ENCODE data around the gene SPTLC3. TPM values are rescaled to one million over a fixed set of nuclear protein-coding genes. Genes with fewer than 3 reads are reported as not detected.

SPTLC3 gene
- polyA plus RNA-seq, 1 of the 3 experiments (the other 2 are of a cell fraction): 0.02 TPM

GRCh38 chr20:12970372-12970821 lies 38.4 kb upstream of the SPTLC3 start:
- H2AFZ ChIP-seq (ENCODE audit: low read depth): no peak overlapping the region

GRCh38 chr20:12975833-12976608 lies 32.8 kb upstream of the SPTLC3 start:
- H3K4me3 ChIP-seq (ENCODE audit: low read depth in 2 of 2, low read length in 1 of 2): no peak overlapping the region
- H3K9me2 ChIP-seq: no peaks in the 10 kb centered on the region
- no peak overlapping the region for H3K9ac ChIP-seq
- H3K4me2 ChIP-seq: no peak overlapping the region
- H3K4me1 ChIP-seq (ENCODE audit: control insufficient read depth in 1 of 2, insufficient read depth in 2 of 2, low read depth in 1 of 2, low read length in 1 of 2): no peaks in the 10 kb centered on the region
- CTCF ChIA-PET: interaction anchor here (1.7 to 2.5 kb wide), 2 partner anchors 10 to 51 kb away, joined by 5 to 9 read pairs; no protein-coding TSS in a partner anchor
- H2AFZ ChIP-seq (ENCODE audit: low read depth): no peak overlapping the region
- no peak overlapping the region for H3K27ac ChIP-seq (ENCODE audit: low read depth in 2 of 2, low read length in 1 of 2)
- DNase-seq: no peak
- no peaks in the 10 kb centered on the region for H3K9me3 ChIP-seq
- no peaks in the 10 kb centered on the region for H4K20me1 ChIP-seq (ENCODE audit: insufficient read depth)
- 11% methylated on average over 4 of the region's 4 CpGs for WGBS (ENCODE audit: low lambda C conversion rate)
- H3F3A ChIP-seq (replicated peaks; ENCODE audit: insufficient read depth): no peaks in the 10 kb centered on the region
- POLR2A ChIA-PET: no interaction called here
- no peak for TF ChIP-seq ELF1 (IDR thresholded peaks at IDR 0.05)
- no peak for TF ChIP-seq GABPA (IDR thresholded peaks at IDR 0.05; ENCODE audit: low read depth)
- TF ChIP-seq CHD2 (IDR thresholded peaks at IDR 0.05; ENCODE audit: low read length, partially characterized antibody): no peak
- TF ChIP-seq RXRA (IDR thresholded peaks at IDR 0.05; ENCODE audit: borderline replicate concordance, low read depth): no peak
- TF ChIP-seq NFIC (IDR thresholded peaks at IDR 0.05; ENCODE audit: borderline replicate concordance): no peak
- no peak for TF ChIP-seq POLR2AphosphoS5 (IDR thresholded peaks at IDR 0.05; ENCODE audit: low read depth, low read length)
- no peak for TF ChIP-seq CTCF (IDR thresholded peaks at IDR 0.05)
- no peak for TF ChIP-seq EZH2phosphoT487 (IDR thresholded peaks at IDR 0.05; ENCODE audit: borderline replicate concordance, low read depth)
- TF ChIP-seq RFX5 (IDR thresholded peaks at IDR 0.05; ENCODE audit: low read length): no peak
- no peak for TF ChIP-seq FOXM1 (IDR thresholded peaks at IDR 0.05; ENCODE audit: low read depth)
- TF ChIP-seq SIN3A (IDR thresholded peaks at IDR 0.05; ENCODE audit: borderline replicate concordance, low read depth, low read length): no peak
- no peak for TF ChIP-seq RAD21 (IDR thresholded peaks at IDR 0.05; ENCODE audit: low read length)
- no peak for TF ChIP-seq YY1 (IDR thresholded peaks at IDR 0.05; ENCODE audit: low read depth)
- TF ChIP-seq TAF1 (IDR thresholded peaks at IDR 0.05; ENCODE audit: borderline replicate concordance, low read depth, low read length): no peak
- no peak for TF ChIP-seq GATA2 (CRISPR knock-in tag; IDR thresholded peaks at IDR 0.05)
- no peak for TF ChIP-seq FOXJ3 (CRISPR knock-in tag; IDR thresholded peaks at IDR 0.05)
- TF ChIP-seq FOSL2 (IDR thresholded peaks at IDR 0.05; ENCODE audit: borderline replicate concordance, low read depth): no peak
- TF ChIP-seq MXI1 (IDR thresholded peaks at IDR 0.05; ENCODE audit: low read depth, low read length): no peak
- no peak for TF ChIP-seq NRF1 (IDR thresholded peaks at IDR 0.05; ENCODE audit: low read depth, low read length)
- H3K79me2 ChIP-seq (ENCODE audit: insufficient read depth): no peaks in the 10 kb centered on the region
- H3K27me3 ChIP-seq (ENCODE audit: insufficient read depth): no peaks in the 10 kb centered on the region
- no peaks in the 10 kb centered on the region for H3K36me3 ChIP-seq (replicated peaks in 1 of 2; ENCODE audit: control insufficient read depth in 1 of 2, insufficient read depth in 2 of 2, low read length in 1 of 2)

More at GRCh38 chr20:12970372-12970821, 38.4 kb upstream of the SPTLC3 start:
- H3K27me3 ChIP-seq (ENCODE audit: insufficient read depth): no peaks in the 10 kb centered on the region
- POLR2A ChIA-PET: no interaction called here
- no peaks in the 10 kb centered on the region for H4K20me1 ChIP-seq (ENCODE audit: insufficient read depth)
- H3K79me2 ChIP-seq (ENCODE audit: insufficient read depth): no peaks in the 10 kb centered on the region
- no peaks in the 10 kb centered on the region for H3F3A ChIP-seq (replicated peaks; ENCODE audit: insufficient read depth)
- WGBS (ENCODE audit: low lambda C conversion rate): 18% methylated on average over 4 of the region's 4 CpGs
- H3K9ac ChIP-seq: no peak overlapping the region
- H3K4me1 ChIP-seq (ENCODE audit: control insufficient read depth in 1 of 2, insufficient read depth in 2 of 2, low read depth in 1 of 2, low read length in 1 of 2): no peaks in the 10 kb centered on the region
- no peaks in the 10 kb centered on the region for H3K36me3 ChIP-seq (replicated peaks in 1 of 2; ENCODE audit: control insufficient read depth in 1 of 2, insufficient read depth in 2 of 2, low read length in 1 of 2)
- DNase-seq: no peak
- no peaks in the 10 kb centered on the region for H3K9me2 ChIP-seq
- H3K4me3 ChIP-seq (ENCODE audit: low read depth in 2 of 2, low read length in 1 of 2): no peak overlapping the region
- CTCF ChIA-PET: interaction anchor here (0.7 to 1.6 kb wide), 6 partner anchors 9 to 149 kb away, joined by 3 to 6 read pairs (median 4); no protein-coding TSS in a partner anchor
- no peaks in the 10 kb centered on the region for H3K9me3 ChIP-seq
- H3K27ac ChIP-seq (ENCODE audit: low read depth in 2 of 2, low read length in 1 of 2): no peak overlapping the region
- TF ChIP-seq RAD21 (IDR thresholded peaks at IDR 0.05; ENCODE audit: low read length): peak; percentile 58
- TF ChIP-seq USF1 (IDR thresholded peaks at IDR 0.05; ENCODE audit: borderline replicate concordance, low read depth): no peak
- no peak overlapping the region for H3K4me2 ChIP-seq

All from SK-N-SH (cell line).